Activated CD8-positive, alpha-beta T cell treated with anti-CD3 and anti-CD28 coated beads, Interleukin-2, amount 10 ng/mL, durations not matched to agents 7 days and 5 days (primary cell): ENCODE data around the gene ZNF608. TPM values are rescaled to one million over a fixed set of nuclear protein-coding genes. Genes with fewer than 3 reads are reported as not detected.

Experiments used
- ATAC-seq: fragments of 150-1000 bp; cut with Tn5 transposase; one replicate; pipeline ENCODE4 v1.10.0; 2021; ENCODE audit warnings: moderate library complexity
- CTCF ChIA-PET: fragments of 350-600 bp; sonication (Branson Sonifier 250); formaldehyde crosslinking; loops from one replicate; lab custom pipeline; 2021; ENCODE audit warnings: antibody characterized with exemption; lab: Charles Lee
- POLR2A ChIA-PET: fragments of 350-600 bp; sonication (Branson Sonifier 250); formaldehyde crosslinking; loops from one replicate; lab custom pipeline; 2021; ENCODE audit warnings: antibody characterized with exemption; lab: Charles Lee
- DNase-seq: peaks from one replicate; pipeline ENCODE4 v3.0.0-alpha.2; 2020
- H3K27ac Mint-ChIP-seq: one replicate; pipeline ENCODE4 v1.8.0; 2021; ENCODE audit warnings: mild to moderate bottlenecking, mixed read lengths
- H3K27me3 Mint-ChIP-seq: one replicate; pipeline ENCODE4 v1.8.0; 2021; ENCODE audit warnings: low read depth, mixed read lengths
- H3K36me3 Mint-ChIP-seq: one replicate; pipeline ENCODE4 v1.8.0; 2021; ENCODE audit warnings: low read depth, mixed read lengths
- H3K4me1 Mint-ChIP-seq: one replicate; pipeline ENCODE4 v1.8.0; 2021; ENCODE audit warnings: low read depth, mixed read lengths
- H3K4me3 Mint-ChIP-seq: one replicate; pipeline ENCODE4 v1.8.0; 2021; ENCODE audit warnings: mild to moderate bottlenecking, mixed read lengths
- H3K9me3 Mint-ChIP-seq: one replicate; pipeline ENCODE4 v1.8.0; 2022; ENCODE audit warnings: mixed read lengths; ENCODE audit not compliant: insufficient read depth
- total RNA-seq, 2 experiments: library from RNA; stranded (reverse); gene quantifications; one replicate each; pipeline ENCODE4 v1.2.3, GENCODE V29; 2021

Gene ZNF608
- total RNA-seq, 2 experiments from 2014 or later = not detected

GRCh38 chr5:124773315-124774311 is 27.2 kb upstream of the ZNF608 start:
- Mint-ChIP-seq H3K27ac (no peak overlapping the region), H3K27me3 (no peaks in the 10 kb centered on the region), H3K9me3 (no peaks in the 10 kb centered on the region), H3K4me1 (no peaks in the 10 kb centered on the region), H3K36me3 (no peaks in the 10 kb centered on the region), H3K4me3 (no peak overlapping the region)
- DNase-seq = no peak
- no peak for ATAC-seq
- CTCF ChIA-PET = no interaction called here
- POLR2A ChIA-PET = no interaction called here

- Mint-ChIP-seq H3K27ac (no peak overlapping the region), H3K27me3 (no peaks in the 10 kb centered on the region), H3K9me3 (no peaks in the 10 kb centered on the region), H3K36me3 (no peaks in the 10 kb centered on the region), H3K4me1 (no peaks in the 10 kb centered on the region), H3K4me3 (no peak overlapping the region)
- ATAC-seq = no peak
- ChIA-PET CTCF (no interaction called here), POLR2A (no interaction called here)
- DNase-seq = no peak
Measured at GRCh38 chr5:124772457-124773200, 26.2 kb upstream of the ZNF608 start.

DNA sequence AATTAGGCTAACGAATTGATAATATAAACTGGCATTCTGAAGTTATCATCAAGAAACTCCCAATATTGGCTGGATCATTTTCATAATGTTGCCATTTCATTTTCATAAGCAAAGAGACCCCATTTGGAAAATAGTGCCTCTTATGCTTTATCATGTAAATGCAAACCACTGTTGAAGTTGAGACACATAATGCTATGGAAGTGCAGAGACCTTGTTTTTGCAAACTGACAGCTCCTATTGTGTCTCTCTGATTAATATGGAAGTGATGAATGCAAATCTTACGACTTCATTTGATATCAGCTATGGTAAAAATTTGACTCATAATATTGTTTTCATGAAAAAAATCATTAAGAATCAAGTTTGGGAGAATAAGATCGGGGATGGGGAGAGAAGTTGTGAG is 25.3 kb upstream of the ZNF608 start:
- ATAC-seq = no peak
- H3K27ac Mint-ChIP-seq = no peak overlapping the region

DNA sequence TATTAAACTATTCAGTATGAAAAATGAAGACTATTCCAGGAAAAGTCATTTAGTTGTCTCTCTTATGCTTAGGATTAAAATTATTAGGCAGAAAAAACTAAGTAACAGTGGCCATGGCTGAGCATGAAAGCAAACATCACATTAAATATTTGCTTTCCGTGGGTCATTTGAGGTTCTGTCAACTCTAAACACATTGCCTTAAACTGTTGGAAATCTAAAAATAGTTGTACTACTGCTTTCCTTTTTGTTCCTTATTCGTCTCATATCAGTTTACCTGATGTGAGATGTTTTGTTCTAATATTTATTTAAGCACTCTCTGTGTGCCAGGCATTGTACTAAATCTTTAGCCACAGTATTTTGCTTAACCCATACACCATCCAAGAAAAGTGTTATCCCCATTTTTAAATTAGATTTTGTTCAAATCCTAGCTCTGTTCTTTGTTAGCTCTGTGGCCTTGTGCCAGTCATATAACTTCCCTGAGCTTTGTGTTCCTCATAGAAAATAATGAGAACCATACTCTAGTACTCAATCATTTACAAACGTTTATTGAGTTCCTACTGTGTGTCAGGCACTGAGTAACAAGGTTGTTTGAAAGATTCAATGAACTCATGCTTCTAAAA is 18.7 kb upstream of the ZNF608 start:
- no peaks in the 10 kb centered on the region for H3K27me3 Mint-ChIP-seq
- POLR2A ChIA-PET = no interaction called here
- no peak overlapping the region for H3K27ac Mint-ChIP-seq
- CTCF ChIA-PET = no interaction called here
- no peak for DNase-seq
- no peaks in the 10 kb centered on the region for H3K36me3 Mint-ChIP-seq
- ATAC-seq = no peak
- no peak overlapping the region for H3K4me3 Mint-ChIP-seq
- no peaks in the 10 kb centered on the region for H3K9me3 Mint-ChIP-seq
- no peaks in the 10 kb centered on the region for H3K4me1 Mint-ChIP-seq

More for the DNA sequence above, 25.3 kb upstream of the ZNF608 start:
- CTCF ChIA-PET = no interaction called here
- no peak for DNase-seq
- Mint-ChIP-seq H3K4me1 (no peaks in the 10 kb centered on the region), H3K36me3 (no peaks in the 10 kb centered on the region), H3K4me3 (no peak overlapping the region), H3K9me3 (no peaks in the 10 kb centered on the region), H3K27me3 (no peaks in the 10 kb centered on the region)
- POLR2A ChIA-PET = no interaction called here

DNA sequence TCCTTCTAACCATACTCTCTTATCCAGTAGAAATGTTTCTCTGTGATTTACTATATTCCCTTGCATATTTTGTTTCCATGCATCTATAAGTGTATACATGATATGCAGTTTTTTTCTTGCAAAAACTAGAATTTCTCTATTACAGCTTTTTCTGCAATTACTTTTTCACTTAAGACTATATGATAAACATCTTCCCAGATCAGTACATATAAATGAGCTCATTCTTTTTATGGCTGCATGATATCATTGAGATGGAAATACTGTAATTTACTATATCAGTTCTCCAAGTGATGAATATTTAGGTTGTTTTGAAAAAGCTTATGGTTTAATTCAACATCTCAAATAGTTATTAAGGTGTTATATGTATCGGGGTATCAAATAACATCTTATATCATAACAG is 18.1 kb upstream of the ZNF608 start:
- POLR2A ChIA-PET = no interaction called here
- H3K27me3 Mint-ChIP-seq = no peaks in the 10 kb centered on the region
- no peak for DNase-seq
- no peaks in the 10 kb centered on the region for H3K9me3 Mint-ChIP-seq
- H3K4me3 Mint-ChIP-seq = no peak overlapping the region
- no peaks in the 10 kb centered on the region for H3K4me1 Mint-ChIP-seq
- ATAC-seq = no peak
- CTCF ChIA-PET = no interaction called here
- no peaks in the 10 kb centered on the region for H3K36me3 Mint-ChIP-seq
- H3K27ac Mint-ChIP-seq = no peak overlapping the region

- no peak for ATAC-seq
- POLR2A ChIA-PET = no interaction called here
- no peak overlapping the region for H3K27ac Mint-ChIP-seq
- CTCF ChIA-PET = no interaction called here
- no peaks in the 10 kb centered on the region for H3K36me3 Mint-ChIP-seq
- H3K27me3 Mint-ChIP-seq = no peaks in the 10 kb centered on the region
- no peaks in the 10 kb centered on the region for H3K9me3 Mint-ChIP-seq
- H3K4me3 Mint-ChIP-seq = no peak overlapping the region
- no peaks in the 10 kb centered on the region for H3K4me1 Mint-ChIP-seq
- no peak for DNase-seq
Measured at GRCh38 chr5:124761010-124761409, 14.6 kb upstream of the ZNF608 start.

DNA sequence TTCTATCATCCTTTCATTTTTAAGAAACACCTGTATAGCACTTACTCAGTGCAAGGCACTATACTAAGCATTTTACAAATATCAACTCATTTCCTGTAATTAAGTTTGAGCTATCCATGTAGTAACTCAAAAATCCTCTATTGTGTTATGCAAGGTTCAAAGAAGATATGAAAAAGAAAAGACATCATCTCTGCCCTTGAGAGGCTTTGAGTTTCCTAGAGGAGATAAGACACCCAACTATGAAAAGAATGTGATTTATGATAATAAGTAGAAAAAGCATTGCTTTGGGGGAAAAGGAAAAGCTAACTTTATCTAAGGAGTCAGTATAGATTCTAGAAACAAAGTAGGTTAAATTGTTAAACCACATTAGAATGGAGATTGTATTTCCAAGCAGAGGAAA is 14.2 kb upstream of the ZNF608 start:
- no peak for DNase-seq
- ATAC-seq = no peak
- ChIA-PET CTCF (no interaction called here), POLR2A (no interaction called here)
- Mint-ChIP-seq H3K36me3 (no peaks in the 10 kb centered on the region), H3K4me3 (no peak overlapping the region), H3K4me1 (no peaks in the 10 kb centered on the region), H3K27ac (no peak overlapping the region), H3K27me3 (no peaks in the 10 kb centered on the region), H3K9me3 (no peaks in the 10 kb centered on the region)

GRCh38 chr5:124755565-124755964 is 9.1 kb upstream of the ZNF608 start:
- CTCF ChIA-PET = no interaction called here
- H3K4me1 Mint-ChIP-seq = no peaks in the 10 kb centered on the region
- POLR2A ChIA-PET = no interaction called here
- H3K9me3 Mint-ChIP-seq = no peaks in the 10 kb centered on the region
- H3K27me3 Mint-ChIP-seq = peaks cover 5% of the 10 kb centered on the region
- no peak for DNase-seq
- H3K36me3 Mint-ChIP-seq = no peaks in the 10 kb centered on the region
- no peak for ATAC-seq
- no peak overlapping the region for H3K27ac Mint-ChIP-seq
- no peak overlapping the region for H3K4me3 Mint-ChIP-seq

DNA sequence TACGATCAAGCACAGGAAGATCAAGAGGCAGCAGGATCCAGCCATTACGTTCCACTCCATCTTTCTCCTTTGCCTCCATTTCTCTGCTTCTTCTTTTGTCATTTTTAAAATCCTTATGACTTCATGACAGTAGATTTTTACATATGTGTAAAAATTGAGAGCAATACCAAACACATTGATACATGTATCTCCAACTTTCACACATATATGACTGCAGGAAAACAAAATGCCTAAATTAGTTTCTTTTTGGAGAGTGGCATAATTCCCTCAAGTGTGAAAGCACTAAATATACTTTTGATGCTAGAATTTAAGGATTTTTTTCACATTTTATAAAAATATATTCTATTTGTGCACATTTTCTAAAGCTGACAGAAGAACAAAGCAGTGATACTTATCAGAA is 8.6 kb upstream of the ZNF608 start:
- H3K4me3 Mint-ChIP-seq = no peak overlapping the region
- H3K27me3 Mint-ChIP-seq = peaks cover 5% of the 10 kb centered on the region
- H3K36me3 Mint-ChIP-seq = no peaks in the 10 kb centered on the region
- CTCF ChIA-PET = no interaction called here
- POLR2A ChIA-PET = no interaction called here
- DNase-seq (no peak), ATAC-seq (no peak)
- H3K27ac Mint-ChIP-seq = no peak overlapping the region
- no peaks in the 10 kb centered on the region for H3K4me1 Mint-ChIP-seq
- no peaks in the 10 kb centered on the region for H3K9me3 Mint-ChIP-seq

- CTCF ChIA-PET = no interaction called here
- DNase-seq = no peak
- Mint-ChIP-seq H3K27me3 (peaks cover 5% of the 10 kb centered on the region), H3K4me1 (no peaks in the 10 kb centered on the region), H3K9me3 (no peaks in the 10 kb centered on the region), H3K4me3 (no peak overlapping the region), H3K27ac (no peak overlapping the region), H3K36me3 (no peaks in the 10 kb centered on the region)
- no peak for ATAC-seq
- POLR2A ChIA-PET = no interaction called here
Measured at GRCh38 chr5:124754206-124754927, 7.9 kb upstream of the ZNF608 start.

- ATAC-seq (no peak), DNase-seq (no peak)
- H3K36me3 Mint-ChIP-seq = no peaks in the 10 kb centered on the region
- H3K9me3 Mint-ChIP-seq = no peaks in the 10 kb centered on the region
- H3K27me3 Mint-ChIP-seq = peaks cover 16% of the 10 kb centered on the region
- POLR2A ChIA-PET = no interaction called here
- H3K27ac Mint-ChIP-seq = no peak overlapping the region
- H3K4me1 Mint-ChIP-seq = peaks cover 9% of the 10 kb centered on the region
- no peak overlapping the region for H3K4me3 Mint-ChIP-seq
- CTCF ChIA-PET = no interaction called here
Measured at GRCh38 chr5:124752854-124753720, 6.6 kb upstream of the ZNF608 start.
